ENCODE measurements around the gene IDS.

GRCh38 chrX:149487292-149487691, 17.8 kb downstream of the IDS start:
- TF ChIP-seq EZH2 (IDR thresholded peaks at IDR 0.05; ENCODE audit: insufficient read depth, poor library complexity, severe bottlenecking): no peak
- no peak for TF ChIP-seq EZH2phosphoT487 (IDR thresholded peaks at IDR 0.05; ENCODE audit: insufficient read depth, low read depth)
